NCI-H345 (cell line): ENCODE data around the gene ASTN2.

Experiments used
- DNase-seq: peaks from one replicate; lab custom pipeline; 2025; lab: John Stamatoyannopoulos, UW

ASTN2 gene

GRCh38 chr9:116741086-116741740, 673.6 kb downstream of the ASTN2 start:
- DNase-seq = no peak

- DNase-seq = peak; percentile 88
These were observed 677.7 kb downstream of the ASTN2 start for GRCh38 chr9:116737152-116737546.

- DNase-seq = no peak
These were observed 678.3 kb downstream of the ASTN2 start for GRCh38 chr9:116736399-116737151.

GRCh38 chr9:116733010-116733641, 681.7 kb downstream of the ASTN2 start:
- DNase-seq = no peak

GRCh38 chr9:116726602-116727001, 688.3 kb downstream of the ASTN2 start:
- no peak for DNase-seq

- no peak for DNase-seq
These were observed 690.7 kb downstream of the ASTN2 start for GRCh38 chr9:116724123-116724522.

- DNase-seq = no peak
These were observed 692.9 kb downstream of the ASTN2 start for GRCh38 chr9:116721944-116722343.

- no peak for DNase-seq
These were observed 693.4 kb downstream of the ASTN2 start for GRCh38 chr9:116721411-116721810.

GRCh38 chr9:116720111-116720510, 694.7 kb downstream of the ASTN2 start:
- DNase-seq = no peak

GRCh38 chr9:116718111-116718510, 696.7 kb downstream of the ASTN2 start:
- no peak for DNase-seq

GRCh38 chr9:116717150-116717549, 697.7 kb downstream of the ASTN2 start:
- no peak for DNase-seq

- no peak for DNase-seq
These were observed 698.4 kb downstream of the ASTN2 start for GRCh38 chr9:116716438-116716837.

GRCh38 chr9:116715751-116716150, 699.1 kb downstream of the ASTN2 start:
- DNase-seq = no peak

- DNase-seq = no peak
These were observed 701.6 kb downstream of the ASTN2 start for GRCh38 chr9:116713271-116713670.

GRCh38 chr9:116712781-116713180, 702.1 kb downstream of the ASTN2 start:
- DNase-seq = no peak

GRCh38 chr9:116706310-116707290, 708.3 kb downstream of the ASTN2 start:
- no peak for DNase-seq

- no peak for DNase-seq
These were observed 709.3 kb downstream of the ASTN2 start for GRCh38 chr9:116705531-116705930.

- no peak for DNase-seq
These were observed 710.4 kb downstream of the ASTN2 start for GRCh38 chr9:116704470-116704869.

GRCh38 chr9:116703634-116704033, 711.2 kb downstream of the ASTN2 start:
- no peak for DNase-seq

GRCh38 chr9:116701940-116702642, 712.8 kb downstream of the ASTN2 start:
- no peak for DNase-seq
